Measurements from ENCODE around the gene MAMDC4.
"Not testable (repeated sequence)": the region's sequence is repeated elsewhere in the genome, so short reads cannot be mapped to it uniquely, and the experiment has no call there.

The MAMDC4 gene

DNA sequence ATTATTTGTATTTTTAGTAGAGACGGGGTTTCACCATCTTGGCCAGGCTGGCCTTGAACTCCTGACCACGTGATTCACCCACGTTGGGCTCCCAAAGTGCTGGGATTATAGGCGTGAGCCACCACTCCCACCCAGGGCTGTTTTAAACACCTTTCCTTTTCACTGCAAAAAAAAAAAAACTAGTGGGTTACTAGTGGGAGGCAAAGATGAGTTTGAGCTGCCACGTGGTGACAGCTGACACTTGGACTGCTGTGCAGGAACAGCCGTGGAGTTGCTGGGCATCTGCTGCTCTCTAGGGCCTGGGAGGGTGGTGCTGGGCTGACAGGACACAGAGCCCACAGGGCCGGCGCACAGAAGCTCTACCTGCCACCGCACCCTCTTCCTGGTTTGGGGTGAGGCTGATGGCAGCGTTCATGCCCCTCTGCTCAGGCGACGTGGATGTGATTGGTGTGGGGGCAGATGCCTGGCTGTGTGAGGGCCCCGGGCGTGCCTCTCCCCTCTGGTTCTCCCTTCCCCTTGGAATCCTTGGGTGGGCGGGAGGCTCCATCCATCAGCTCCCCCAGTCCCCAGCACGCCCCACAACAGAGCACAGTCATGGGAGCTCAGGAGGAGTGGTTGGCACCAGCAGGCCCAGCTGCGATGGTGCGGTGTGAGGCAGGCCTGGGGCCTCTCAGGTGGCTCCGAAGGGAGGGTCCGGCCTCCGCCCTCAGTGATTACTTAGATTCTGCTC lies 27.5 kb upstream of the MAMDC4 start:
- DNase-seq (ENCODE audit: low read depth in 2 of 3, low spot score in 2 of 3): no peak

DNA sequence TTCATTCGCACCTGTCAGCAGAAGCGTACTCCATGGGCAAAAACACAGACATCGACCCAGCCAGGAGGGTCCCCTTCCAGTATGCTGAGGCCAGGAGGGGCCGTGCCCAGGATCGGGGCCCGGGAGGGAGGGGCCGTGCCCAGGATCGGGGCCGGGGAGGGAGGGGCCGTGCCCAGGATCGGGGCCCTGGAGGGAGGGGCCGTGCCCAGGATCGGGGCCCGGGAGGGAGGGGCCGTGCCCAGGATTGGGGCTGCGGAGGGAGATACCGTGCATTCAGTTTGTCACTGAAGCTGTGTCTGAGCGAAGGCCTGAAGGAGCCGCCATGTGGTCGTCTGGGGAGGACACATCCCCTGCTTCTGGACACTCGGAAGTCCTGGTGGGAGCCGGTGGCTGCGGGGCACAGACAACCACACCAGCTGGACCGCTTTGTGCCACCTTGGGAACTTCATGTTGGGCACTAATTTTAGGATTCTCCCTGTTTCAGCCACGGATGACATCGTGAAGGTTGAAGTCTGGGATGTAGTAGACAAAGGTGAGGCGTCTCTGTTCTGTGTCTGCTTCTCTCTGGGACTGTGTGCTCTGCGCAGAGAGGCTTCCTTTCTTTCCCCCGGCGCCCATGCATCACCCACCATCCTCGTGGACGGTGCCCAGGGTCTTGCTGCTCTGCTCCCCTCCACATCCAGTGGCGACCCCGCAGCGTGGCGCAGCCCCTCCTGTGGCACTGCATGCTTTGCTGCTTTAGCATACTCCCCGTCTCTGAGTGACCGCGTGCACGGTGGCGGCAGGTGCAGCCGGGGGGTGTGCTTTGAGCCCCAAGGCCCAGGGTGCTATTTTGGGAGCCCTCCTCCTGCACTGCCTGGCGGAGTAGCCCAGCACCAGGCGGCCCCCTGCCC lies 26.6 kb upstream of the MAMDC4 start:
- no peak for DNase-seq (ENCODE audit: low read depth in 2 of 3, low spot score in 2 of 3)

- DNase-seq (ENCODE audit: low read depth in 2 of 3, low spot score in 2 of 3): no peak
Observed at GRCh38 chr9:136826188-136826541, 26.0 kb upstream of the MAMDC4 start.

GRCh38 chr9:136826703-136827582 lies 25.2 kb upstream of the MAMDC4 start:
- DNase-seq (ENCODE audit: low read depth in 2 of 3, low spot score in 2 of 3): no peak

DNA sequence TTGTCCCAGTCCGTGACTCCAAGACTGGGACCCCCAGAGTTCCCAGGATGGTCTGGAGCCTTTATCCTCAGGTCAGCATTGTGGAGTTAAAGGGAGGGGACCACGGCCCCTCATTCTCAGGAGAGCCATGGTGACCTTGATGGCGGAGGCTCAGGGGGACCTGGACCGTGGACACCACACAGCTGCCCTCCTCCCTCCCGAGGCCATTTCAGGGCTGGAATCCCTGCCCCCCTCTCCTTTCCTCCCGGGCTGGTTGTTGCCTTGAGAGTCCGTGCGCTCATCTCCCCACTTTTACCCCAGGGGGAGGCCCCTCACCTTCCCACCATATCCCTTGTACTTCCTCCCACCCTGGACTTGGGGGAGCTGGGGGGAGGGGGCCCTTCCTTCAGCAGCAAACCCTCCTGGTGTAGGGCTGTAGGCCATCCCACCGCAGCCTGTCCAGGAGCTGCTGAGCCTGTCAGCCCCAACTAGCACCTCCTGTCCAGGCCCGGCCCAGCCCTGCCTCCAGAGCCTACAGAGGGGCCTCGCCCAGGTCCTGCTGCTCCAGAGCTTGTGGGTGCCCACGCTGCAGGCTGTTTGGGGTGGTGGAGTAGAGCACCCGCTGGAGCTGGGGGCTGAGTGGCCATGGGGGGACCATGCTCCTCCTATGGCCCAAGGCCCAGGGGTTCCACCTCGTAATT lies 24.2 kb upstream of the MAMDC4 start:
- DNase-seq (ENCODE audit: low read depth in 2 of 3, low spot score in 2 of 3): no peak

DNA sequence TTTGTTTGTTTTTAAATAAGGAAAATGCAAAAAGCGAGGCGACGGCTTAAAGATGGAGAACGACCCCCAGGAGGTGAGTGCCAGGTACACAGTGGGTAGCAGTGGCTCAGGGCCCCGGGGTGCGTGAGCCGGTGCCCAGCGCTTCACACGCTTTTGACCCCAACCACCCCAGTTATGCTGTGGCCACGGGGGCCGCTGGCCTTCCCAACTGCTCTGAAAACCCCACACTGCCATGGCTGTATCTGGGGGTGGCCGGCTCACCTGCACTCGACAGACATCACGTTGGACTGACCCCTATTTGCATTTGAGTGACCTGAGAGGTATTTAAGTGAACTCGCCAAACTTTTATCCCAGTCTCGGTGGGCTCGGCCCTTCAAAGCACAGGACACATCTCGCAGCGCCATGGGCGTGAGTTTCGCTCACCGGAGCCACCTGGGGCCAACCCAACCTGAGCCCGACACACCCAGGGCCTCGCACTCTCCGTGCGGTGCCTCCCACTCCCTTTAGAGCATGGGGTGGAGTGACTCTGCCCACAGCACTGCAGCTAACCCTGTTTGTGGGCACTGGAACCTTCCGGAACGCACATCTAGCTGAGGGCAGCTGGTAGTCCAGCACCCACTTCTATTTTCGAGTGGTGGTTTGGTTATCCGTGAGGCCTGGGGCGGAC lies 23.5 kb upstream of the MAMDC4 start:
- DNase-seq (ENCODE audit: low read depth in 2 of 3, low spot score in 2 of 3): no peak

GRCh38 chr9:136829412-136829811 lies 22.7 kb upstream of the MAMDC4 start:
- no peak for DNase-seq (ENCODE audit: low read depth in 2 of 3, low spot score in 2 of 3)

GRCh38 chr9:136829981-136830885 lies 21.9 kb upstream of the MAMDC4 start:
- no peak for DNase-seq (ENCODE audit: low read depth in 2 of 3, low spot score in 2 of 3)

- no peak for DNase-seq (ENCODE audit: low read depth in 2 of 3, low spot score in 2 of 3)
Observed at GRCh38 chr9:136831002-136831719, 21.0 kb upstream of the MAMDC4 start.

- no peak for DNase-seq (ENCODE audit: low read depth in 2 of 3, low spot score in 2 of 3)
Observed at GRCh38 chr9:136831720-136832104, 20.4 kb upstream of the MAMDC4 start.

DNA sequence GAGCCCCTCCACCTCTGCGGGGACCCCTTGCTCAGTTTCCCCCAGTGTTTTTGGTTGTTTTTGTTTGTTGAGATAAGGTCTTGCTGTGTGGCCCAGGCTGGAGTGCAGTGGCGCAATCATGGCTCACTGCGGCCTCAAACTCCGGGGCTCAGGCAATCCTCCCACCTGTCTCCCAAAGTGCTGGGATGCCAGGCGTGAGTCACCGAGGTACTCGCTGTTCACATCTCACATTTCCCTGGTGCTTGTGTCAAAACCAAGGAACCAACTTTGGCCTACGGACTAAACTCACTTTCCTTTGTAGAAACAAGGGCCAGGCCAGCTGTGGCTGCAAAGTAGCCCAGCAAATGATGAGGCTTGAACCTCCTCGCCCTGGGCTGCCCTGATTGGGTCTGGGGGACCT lies 19.6 kb upstream of the MAMDC4 start:
- no peak for DNase-seq (ENCODE audit: low read depth in 2 of 3, low spot score in 2 of 3)

DNA sequence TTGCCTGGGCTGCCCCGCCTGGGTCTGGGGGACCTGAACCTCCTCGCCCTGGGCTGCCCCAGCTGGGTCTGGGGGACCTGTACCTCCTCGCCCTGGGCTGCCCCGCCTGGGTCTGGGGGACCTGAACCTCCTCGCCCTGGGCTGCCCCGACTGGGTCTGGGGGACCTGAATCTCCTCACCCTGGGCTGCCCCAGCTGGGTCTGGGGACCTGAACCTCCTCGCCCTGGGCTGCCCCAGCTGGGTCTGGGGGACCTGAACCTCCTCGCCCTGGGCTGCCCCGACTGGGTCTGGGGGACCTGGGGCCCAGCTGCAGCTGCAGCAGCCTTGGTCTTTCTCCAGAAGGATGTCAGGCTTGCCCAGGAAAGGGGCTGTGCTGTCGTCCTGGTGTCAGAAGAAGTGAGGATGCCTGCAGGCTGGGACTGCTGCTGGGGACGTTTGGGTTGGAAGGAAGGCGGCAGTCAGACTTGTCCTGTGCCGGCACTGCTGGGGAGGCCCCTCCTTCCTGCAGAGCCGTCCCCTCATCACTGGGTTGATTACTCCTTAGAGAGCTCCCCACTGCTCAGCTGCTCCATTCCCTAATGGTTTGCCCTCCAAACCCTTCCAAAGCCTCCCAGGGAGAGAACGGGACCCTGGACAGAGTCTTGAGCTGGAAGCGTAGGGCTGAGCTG lies 18.6 kb upstream of the MAMDC4 start:
- not testable (repeated sequence) for DNase-seq (ENCODE audit: low read depth in 2 of 3, low spot score in 2 of 3)

- no peak for DNase-seq (ENCODE audit: low read depth in 2 of 3, low spot score in 2 of 3)
Observed at GRCh38 chr9:136835162-136835931, 16.8 kb upstream of the MAMDC4 start.

- no peak for DNase-seq (ENCODE audit: low read depth in 2 of 3, low spot score in 2 of 3)
Observed at GRCh38 chr9:136835932-136836904, 15.9 kb upstream of the MAMDC4 start.

- no peak for DNase-seq (ENCODE audit: low read depth in 2 of 3, low spot score in 2 of 3)
Observed at GRCh38 chr9:136837146-136837855, 14.8 kb upstream of the MAMDC4 start.

GRCh38 chr9:136837856-136838277 lies 14.3 kb upstream of the MAMDC4 start:
- DNase-seq (ENCODE audit: low read depth in 2 of 3, low spot score in 2 of 3): not testable (repeated sequence)

All from activated CD8-positive, alpha-beta memory T cell treated with anti-CD3 and anti-CD28 coated beads for 48 hours (primary cell).